Measurements from ENCODE around the gene FRMD4A.

- TF ChIP-seq CTCF (conservative IDR thresholded peaks at IDR 0.05 in 1 of 2, IDR thresholded peaks at IDR 0.05 in 1 of 2; ENCODE audit: extremely low read depth in 1 of 2, insufficient read depth in 1 of 2, low read depth in 1 of 2, low read length in 2 of 2) (no peak), EZH2 (IDR thresholded peaks at IDR 0.05; ENCODE audit: borderline replicate concordance, low read length) (no peak)
Observed at GRCh38 chr10:14336736-14337135, 6.0 kb upstream of the FRMD4A start.
